Neuronal stem cell (in vitro differentiated cells): ENCODE results near the gene TDRD12. TPM values are rescaled to one million over a fixed set of nuclear protein-coding genes. Genes with fewer than 3 reads are reported as not detected.

Experiments
- DNase-seq: peaks from one replicate; pipeline ENCODE4 v3.0.0-alpha.2; 2013; ENCODE audit warnings: low spot score
- H2AFZ ChIP-seq: one replicate; pipeline ENCODE4 v1.6.1; 2013; ENCODE audit warnings: mild to moderate bottlenecking, low read length, inconsistent platforms
- H2AK5ac ChIP-seq: 2 replicates; pipeline ENCODE4 v1.6.1; 2013; ENCODE audit warnings: low read depth, mild to moderate bottlenecking, inconsistent platforms, low read length, moderate library complexity, mixed read lengths
- H2BK120ac ChIP-seq: 2 replicates; pipeline ENCODE4 v1.6.1; 2013; ENCODE audit warnings: low read depth, mild to moderate bottlenecking, inconsistent platforms, low read length, moderate library complexity, mixed read lengths
- H2BK12ac ChIP-seq: one replicate; pipeline ENCODE4 v1.6.1; 2013; ENCODE audit warnings: low read length, inconsistent platforms
- H2BK15ac ChIP-seq: 2 replicates; pipeline ENCODE4 v1.6.1; 2013; ENCODE audit warnings: mild to moderate bottlenecking, low read length, inconsistent platforms, mixed read lengths
- H2BK5ac ChIP-seq: one replicate; pipeline ENCODE4 v1.6.1; 2013; ENCODE audit warnings: inconsistent platforms, mild to moderate bottlenecking, low read length, moderate library complexity
- H3K14ac ChIP-seq: one replicate; pipeline ENCODE4 v1.6.1; 2013; ENCODE audit warnings: low read length, inconsistent platforms
- H3K18ac ChIP-seq: 2 replicates; pipeline ENCODE4 v1.6.1; 2013; ENCODE audit warnings: low read length, inconsistent platforms
- H3K23ac ChIP-seq: 2 replicates; pipeline ENCODE4 v1.6.1; 2013; ENCODE audit warnings: low read depth, mild to moderate bottlenecking, mixed read lengths, low read length, inconsistent platforms; ENCODE audit not compliant: poor library complexity
- H3K27ac ChIP-seq: replicated peaks from 3 replicates; pipeline ENCODE4 v1.5.1; 2013; ENCODE audit warnings: low read length, inconsistent platforms
- H3K27me3 ChIP-seq, 3 experiments: 2 replicates each; pipeline ENCODE4 v1.6.1; 2013; ENCODE audit warnings: low read length in 3 of 3, mild to moderate bottlenecking in 2 of 3, inconsistent platforms in 1 of 3, low read depth in 1 of 3, mixed read lengths in 1 of 3, moderate library complexity in 1 of 3; ENCODE audit not compliant: control insufficient read depth in 3 of 3, insufficient read depth in 3 of 3
- H3K36me3 ChIP-seq, 2 donors: replicated peaks in 1 of 2; 2 replicates each; pipeline ENCODE4 v1.6.1; 2013; ENCODE audit warnings: low read length in 2 of 2; ENCODE audit not compliant: control insufficient read depth in 2 of 2, insufficient read depth in 2 of 2
- H3K4ac ChIP-seq: 2 replicates; pipeline ENCODE4 v1.6.1; 2013; ENCODE audit warnings: inconsistent platforms, mild to moderate bottlenecking, low read length, moderate library complexity
- H3K4me1 ChIP-seq, 2 donors: 1 replicate in 1 of 2; 2 replicates in 1 of 2; pipeline ENCODE4 v1.6.1; 2013; ENCODE audit warnings: low read length in 2 of 2, low read depth in 1 of 2; ENCODE audit not compliant: control insufficient read depth in 2 of 2, insufficient read depth in 1 of 2
- H3K4me2 ChIP-seq: one replicate; pipeline ENCODE4 v1.6.1; 2013; ENCODE audit warnings: mild to moderate bottlenecking, low read length, inconsistent platforms; ENCODE audit not compliant: insufficient read depth, poor library complexity, severe bottlenecking
- H3K4me3 ChIP-seq, 2 donors: 2 replicates each; pipeline ENCODE4 v1.5.1; 2013; ENCODE audit warnings: low read length in 2 of 2, mild to moderate bottlenecking in 2 of 2, inconsistent platforms in 1 of 2, moderate library complexity in 1 of 2
- H3K79me1 ChIP-seq: one replicate; pipeline ENCODE4 v1.6.1; 2013; ENCODE audit warnings: low read depth, mild to moderate bottlenecking, inconsistent platforms, low read length, moderate library complexity
- H3K9ac ChIP-seq: one replicate; pipeline ENCODE4 v1.6.1; 2013; ENCODE audit warnings: mild to moderate bottlenecking, low read depth, low read length, inconsistent platforms; ENCODE audit not compliant: poor library complexity
- H3K9me3 ChIP-seq, 2 donors: replicated peaks in 1 of 2; 2 replicates each; pipeline versions ENCODE3 to v1.6.1; 2013; ENCODE audit warnings: low read length in 2 of 2, mild to moderate bottlenecking in 2 of 2, inconsistent platforms in 1 of 2, low read depth in 1 of 2, mixed read lengths in 1 of 2, moderate library complexity in 1 of 2; ENCODE audit not compliant: control insufficient read depth in 2 of 2, insufficient read depth in 1 of 2
- H4K8ac ChIP-seq: one replicate; pipeline ENCODE4 v1.6.1; 2013; ENCODE audit warnings: low read depth, mild to moderate bottlenecking, inconsistent platforms, low read length, moderate library complexity
- H4K91ac ChIP-seq: one replicate; pipeline ENCODE4 v1.6.1; 2013; ENCODE audit warnings: low read length, low read depth, mild to moderate bottlenecking, inconsistent platforms; ENCODE audit not compliant: poor library complexity
- WGBS, 2 donors: extraction: QIAGEN DNeasy Blood & Tissue Kit; methylation state at CpG; one replicate each; pipeline ENCODE4 v1.1.7; 2013; ENCODE audit warnings: missing lambda C conversion rate in 2 of 2, mixed read lengths in 1 of 2; ENCODE audit not compliant: insufficient read length in 2 of 2, insufficient replicate concordance in 1 of 2; ENCODE audit errors: extremely low coverage in 2 of 2; 5-methylcytosine and 5-hydroxymethylcytosine counted together
- small RNA-seq: library from polyadenylated mRNA; stranded (forward); fragments of <200 nt; extraction: miRNeasy Mini kit (QIAGEN cat#:217004); gene quantifications from one replicate; pipeline ENCODE3, GENCODE V24; 2013; ENCODE audit not compliant: insufficient read depth

The TDRD12 gene

GRCh38 chr19:32876236-32876918, 156.8 kb downstream of the TDRD12 start:
- Histone ChIP-seq H3K14ac (peak overlapping the region; percentile 64), H2BK12ac (no peak overlapping the region), H3K4me1 (peaks cover 0 to 5% of the 10 kb centered on the region in 2 donors), H3K9me3 (peaks cover 0 to 2% of the 10 kb centered on the region in 2 donors), H3K27ac (no peak overlapping the region), H3K18ac (peak overlapping the region; percentile 58), H3K4ac (no peak overlapping the region), H2BK120ac (no peak overlapping the region), H4K8ac (no peak overlapping the region), H2BK5ac (no peak overlapping the region), H3K4me2 (no peak overlapping the region), H3K36me3 (peaks cover 10 to 29% of the 10 kb centered on the region in 2 donors), H2BK15ac (no peak overlapping the region), H3K9ac (no peak overlapping the region), H2AFZ (no peak overlapping the region), H4K91ac (no peak overlapping the region), H3K79me1 (no peaks in the 10 kb centered on the region), H2AK5ac (no peak overlapping the region), H3K23ac (no peak overlapping the region), H3K4me3 (no peak overlapping the region), H3K27me3 (no peaks in the 10 kb centered on the region)
- DNase-seq, result no peak
- WGBS, 2 donors, result no CpG with 5 or more reads among the region's 9 CpGs

- Histone ChIP-seq H4K91ac (no peak overlapping the region), H3K4ac (no peak overlapping the region), H3K9ac (no peak overlapping the region), H3K18ac (no peak overlapping the region), H2BK120ac (no peak overlapping the region), H3K36me3 (peaks cover 10 to 32% of the 10 kb centered on the region in 2 donors), H4K8ac (no peak overlapping the region), H2AK5ac (no peak overlapping the region), H2AFZ (no peak overlapping the region), H3K4me1 (peaks cover 0 to 5% of the 10 kb centered on the region in 2 donors), H3K14ac (no peak overlapping the region), H2BK15ac (no peak overlapping the region), H3K27ac (no peak overlapping the region), H3K79me1 (no peaks in the 10 kb centered on the region), H2BK5ac (no peak overlapping the region), H3K27me3 (no peaks in the 10 kb centered on the region), H3K4me2 (no peak overlapping the region), H2BK12ac (no peak overlapping the region), H3K23ac (no peak overlapping the region), H3K9me3 (peaks cover 0 to 2% of the 10 kb centered on the region in 2 donors), H3K4me3 (no peak overlapping the region)
- WGBS, 2 donors, result no CpG with 5 or more reads among the region's 12 CpGs
- no peak for DNase-seq
These were observed 157.3 kb downstream of the TDRD12 start for GRCh38 chr19:32876919-32877285.

Small RNAs within 50 kb of the gene (small RNA-seq; reads per million reads assigned to genes)
- gene RN7SKP22, result not detected
